Caco-2 (cell line): ENCODE data around the gene KIF21A. TPM values are rescaled to one million over a fixed set of nuclear protein-coding genes. Genes with fewer than 3 reads are reported as not detected.

Experiments used
- BruUV-seq: library from RNA; stranded (reverse); fragments of 400-500 nt; replicated peaks from 2 replicates; lab custom pipeline; 2021; lab: Mats Ljungman, UMichigan
- CTCF ChIA-PET: fragments of 300-600 bp; sonication (Branson Sonifier 250); formaldehyde crosslinking; loops from one replicate; lab custom pipeline; 2022; ENCODE audit warnings: antibody characterized with exemption; lab: Charles Lee
- POLR2A ChIA-PET: fragments of 300-600 bp; sonication (Branson Sonifier 250); formaldehyde crosslinking; loops from one replicate; lab custom pipeline; 2022; ENCODE audit warnings: antibody characterized with exemption; lab: Charles Lee
- DNase-seq, 2 experiments: peaks; one replicate each; pipeline versions ENCODE4 v3.0.0 to v3.0.0-alpha.2; 2020 to 2022
- H3K27me3 ChIP-seq: replicated peaks from 2 replicates; pipeline ENCODE4 v1.6.0; 2011; ENCODE audit warnings: low read length; ENCODE audit not compliant: control insufficient read depth, insufficient read depth
- H3K36me3 ChIP-seq: 2 replicates; pipeline ENCODE4 v1.5.1; 2011; ENCODE audit warnings: low read length; ENCODE audit not compliant: control insufficient read depth, insufficient read depth
- H3K4me1 ChIP-seq: fragments of 250-450 bp; sonication (Bioruptor Pico); 2 replicates; pipeline ENCODE4 v1.5.1; 2020; ENCODE audit warnings: mild to moderate bottlenecking
- H3K4me3 ChIP-seq: 2 replicates; pipeline ENCODE4 v1.5.1; 2011; ENCODE audit warnings: low read depth, mild to moderate bottlenecking, control low read depth, low read length
- H3K9me3 ChIP-seq: fragments of 250-450 bp; sonication (Bioruptor Pico); 2 replicates; pipeline ENCODE4 v1.5.1; 2020; ENCODE audit warnings: mild to moderate bottlenecking, moderate library complexity
- H3K27ac Mint-ChIP-seq: one replicate; pipeline ENCODE4 v1.8.0; 2022; ENCODE audit warnings: mixed read lengths; ENCODE audit not compliant: unreplicated experiment
- H3K27me3 Mint-ChIP-seq: one replicate; pipeline ENCODE4 v1.8.0; 2022; ENCODE audit warnings: mixed read lengths; ENCODE audit not compliant: insufficient read depth, unreplicated experiment
- H3K36me3 Mint-ChIP-seq: one replicate; pipeline ENCODE4 v1.8.0; 2022; ENCODE audit warnings: mild to moderate bottlenecking, mixed read lengths; ENCODE audit not compliant: insufficient read depth, unreplicated experiment
- H3K4me1 Mint-ChIP-seq: one replicate; pipeline ENCODE4 v1.8.0; 2022; ENCODE audit warnings: low read depth, mixed read lengths; ENCODE audit not compliant: unreplicated experiment
- H3K4me3 Mint-ChIP-seq: one replicate; pipeline ENCODE4 v1.8.0; 2022; ENCODE audit warnings: mild to moderate bottlenecking, moderate library complexity, mixed read lengths; ENCODE audit not compliant: unreplicated experiment
- H3K9me3 Mint-ChIP-seq: one replicate; pipeline ENCODE4 v1.8.0; 2022; ENCODE audit warnings: mixed read lengths; ENCODE audit not compliant: unreplicated experiment
- CTCF ChIP-seq, 2 experiments: fragments of 200-600 bp in 1 of 2; IDR thresholded peaks; 1 replicate in 1 of 2; 2 replicates in 1 of 2; pipeline versions ENCODE4 v1.5.1 to v1.8.0; 2011 to 2022; ENCODE audit warnings: antibody characterized with exemption in 1 of 2, control low read depth in 1 of 2, inconsistent platforms in 1 of 2, low read depth in 1 of 2, low read length in 1 of 2, mild to moderate bottlenecking in 1 of 2, moderate library complexity in 1 of 2; ENCODE audit not compliant: insufficient read depth in 1 of 2, severe bottlenecking in 1 of 2, unreplicated experiment in 1 of 2
- intact Hi-C: fragments of 100-400 bp; cut with micrococcal nuclease; formaldehyde crosslinking; loops from one replicate; pipeline ENCODE4 v1.10.0; 2022; ENCODE audit not compliant: unreplicated experiment
- total RNA-seq: library from RNA; stranded (reverse); gene quantifications from 2 replicates; pipeline ENCODE4 v1.2.3, GENCODE V29; 2022

The KIF21A gene
- total RNA-seq, 1 experiment from 2014 or later, result 77.5 TPM

DNA sequence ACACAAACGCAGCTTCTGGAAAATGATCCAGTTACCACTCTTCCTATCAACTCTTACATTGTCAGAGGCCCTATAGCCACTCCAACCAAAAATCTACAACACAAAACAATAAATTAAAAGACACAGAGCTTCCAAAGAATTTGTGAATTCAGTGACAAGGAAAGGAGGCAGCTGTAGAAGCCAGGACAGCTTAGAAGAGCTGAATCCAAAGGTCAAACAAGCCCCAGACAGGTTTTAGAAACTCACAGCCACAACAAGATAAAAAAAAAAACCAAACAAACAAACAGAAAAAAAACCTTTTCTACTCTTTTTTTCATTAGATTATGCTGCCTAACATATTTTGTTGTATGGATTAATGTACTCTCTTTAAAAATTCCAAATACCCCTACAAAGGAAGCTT, 94.4 kb downstream of the KIF21A start:
- Histone ChIP-seq H3K4me1 (no peaks in the 10 kb centered on the region), H3K4me3 (no peak overlapping the region), H3K27me3 (no peaks in the 10 kb centered on the region), H3K36me3 (no peaks in the 10 kb centered on the region), H3K9me3 (no peaks in the 10 kb centered on the region)
- H3K27ac Mint-ChIP-seq, result no peak overlapping the region
- TF ChIP-seq CTCF (IDR thresholded peaks at IDR 0.05; ENCODE audit: insufficient read depth in 1 of 2, low read depth in 1 of 2, low read length in 1 of 2, severe bottlenecking in 1 of 2, unreplicated experiment in 1 of 2), result no peak
- no peak for DNase-seq
- POLR2A ChIA-PET, result interaction anchor here (0.9 kb wide), 1 partner anchor 95 kb away, joined by 9 read pairs; no protein-coding TSS in a partner anchor
- CTCF ChIA-PET, result interaction anchor here (1.2 kb wide), 1 partner anchor 27 kb away, joined by 6 read pairs; no protein-coding TSS in a partner anchor
- H3K36me3 Mint-ChIP-seq, result peaks cover 6% of the 10 kb centered on the region
- intact Hi-C loops, result no loop called here
- BruUV-seq, result no TSS peak
- no peaks in the 10 kb centered on the region for H3K27me3 Mint-ChIP-seq
- peaks cover 11% of the 10 kb centered on the region for H3K4me1 Mint-ChIP-seq
- H3K9me3 Mint-ChIP-seq, result no peaks in the 10 kb centered on the region
- H3K4me3 Mint-ChIP-seq, result no peak overlapping the region

DNA sequence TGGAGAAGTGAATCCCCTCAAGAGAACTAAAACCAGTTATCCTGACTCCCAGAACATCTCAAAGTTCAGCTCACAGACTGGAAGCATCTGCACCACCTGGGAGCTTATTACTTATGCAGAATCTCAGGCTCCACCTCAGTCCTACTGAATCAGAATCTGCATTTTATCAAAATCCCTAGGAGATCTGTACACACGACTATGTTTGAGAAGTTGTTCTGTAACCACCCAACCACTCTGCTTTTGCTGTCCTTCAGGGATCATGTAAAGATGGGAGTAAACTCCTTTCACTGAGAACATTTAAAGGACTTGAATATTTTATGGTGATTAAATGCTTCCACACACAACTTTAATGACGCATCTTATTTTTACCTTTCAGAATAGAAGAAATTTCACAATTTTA, 98.0 kb downstream of the KIF21A start:
- no peaks in the 10 kb centered on the region for H3K9me3 ChIP-seq
- ChIA-PET POLR2A (no interaction called here), CTCF (no interaction called here)
- no peaks in the 10 kb centered on the region for H3K36me3 ChIP-seq
- intact Hi-C loops, result no loop called here
- H3K36me3 Mint-ChIP-seq, result peaks cover 13% of the 10 kb centered on the region
- no peak for DNase-seq
- H3K27me3 Mint-ChIP-seq, result no peaks in the 10 kb centered on the region
- H3K27me3 ChIP-seq, result no peaks in the 10 kb centered on the region
- no TSS peak for BruUV-seq
- H3K4me3 Mint-ChIP-seq, result no peak overlapping the region
- H3K27ac Mint-ChIP-seq, result no peak overlapping the region
- no peak for TF ChIP-seq CTCF (IDR thresholded peaks at IDR 0.05; ENCODE audit: insufficient read depth in 1 of 2, low read depth in 1 of 2, low read length in 1 of 2, severe bottlenecking in 1 of 2, unreplicated experiment in 1 of 2)
- no peaks in the 10 kb centered on the region for H3K4me1 ChIP-seq
- no peaks in the 10 kb centered on the region for H3K9me3 Mint-ChIP-seq
- H3K4me1 Mint-ChIP-seq, result peaks cover 11% of the 10 kb centered on the region
- no peak overlapping the region for H3K4me3 ChIP-seq

DNA sequence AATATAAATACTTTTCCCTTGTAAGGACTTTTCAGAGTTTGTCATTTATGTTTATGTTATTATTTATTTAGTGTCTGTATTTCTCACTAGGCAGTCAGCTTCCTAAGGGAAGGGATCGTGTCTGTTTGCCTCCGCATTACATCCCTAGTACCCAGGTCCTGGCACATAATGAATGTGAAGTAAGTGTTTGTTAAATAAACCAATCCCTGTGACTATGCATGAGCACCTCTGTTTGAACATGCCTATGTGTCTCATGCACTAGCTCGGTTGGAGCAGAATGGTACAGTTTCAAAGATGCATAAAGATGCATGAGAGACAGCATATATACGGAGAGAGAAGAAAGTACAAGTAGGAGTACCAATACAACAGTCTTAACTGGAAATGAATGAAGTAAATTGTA, 99.3 kb downstream of the KIF21A start:
- Mint-ChIP-seq H3K27ac (no peak overlapping the region), H3K4me3 (no peak overlapping the region), H3K4me1 (peaks cover 6% of the 10 kb centered on the region), H3K9me3 (no peaks in the 10 kb centered on the region), H3K36me3 (peaks cover 17% of the 10 kb centered on the region), H3K27me3 (no peaks in the 10 kb centered on the region)
- Histone ChIP-seq H3K27me3 (no peaks in the 10 kb centered on the region), H3K4me1 (no peaks in the 10 kb centered on the region), H3K4me3 (no peak overlapping the region), H3K9me3 (no peaks in the 10 kb centered on the region), H3K36me3 (no peaks in the 10 kb centered on the region)
- BruUV-seq, result no TSS peak
- CTCF ChIA-PET, result no interaction called here
- POLR2A ChIA-PET, result no interaction called here
- no peak for DNase-seq
- no peak for TF ChIP-seq CTCF (IDR thresholded peaks at IDR 0.05; ENCODE audit: insufficient read depth in 1 of 2, low read depth in 1 of 2, low read length in 1 of 2, severe bottlenecking in 1 of 2, unreplicated experiment in 1 of 2)
- intact Hi-C loops, result no loop called here
